Endodermal cell (in vitro differentiated cells): Measurements from ENCODE around the gene EIF2S3B. TPM values are rescaled to one million over a fixed set of nuclear protein-coding genes. Genes with fewer than 3 reads are reported as not detected.

Experiments
- DNase-seq: peaks from one replicate; pipeline ENCODE4 v3.0.0-alpha.2; 2017
- H3K27ac ChIP-seq: 2 replicates; pipeline ENCODE4 v1.5.1; 2013; ENCODE audit warnings: mild to moderate bottlenecking, low read depth, low read length, moderate library complexity
- H3K27me3 ChIP-seq: 2 replicates; pipeline ENCODE4 v1.6.1; 2013; ENCODE audit warnings: mild to moderate bottlenecking, low read length, moderate library complexity; ENCODE audit not compliant: insufficient read depth, control insufficient read depth, poor library complexity, severe bottlenecking
- H3K36me3 ChIP-seq: 2 replicates; pipeline ENCODE4 v1.7.0; 2013; ENCODE audit warnings: mild to moderate bottlenecking, low read length, moderate library complexity; ENCODE audit not compliant: control insufficient read depth, insufficient read depth
- H3K4me1 ChIP-seq: one replicate; pipeline ENCODE4 v1.7.0; 2013; ENCODE audit warnings: low read length; ENCODE audit not compliant: control insufficient read depth, insufficient read depth
- H3K4me3 ChIP-seq: 2 replicates; pipeline ENCODE4 v1.5.1; 2013; ENCODE audit warnings: mild to moderate bottlenecking, low read length, moderate library complexity
- H3K9ac ChIP-seq: 2 replicates; pipeline ENCODE4 v1.6.1; 2013; ENCODE audit warnings: mild to moderate bottlenecking, low read length, moderate library complexity; ENCODE audit not compliant: poor library complexity, severe bottlenecking; ENCODE audit errors: extremely low read depth
- H3K9me3 ChIP-seq: 2 replicates; pipeline ENCODE4 v1.6.1; 2013; ENCODE audit warnings: mild to moderate bottlenecking, low read length, moderate library complexity; ENCODE audit not compliant: control insufficient read depth
- H3K27ac Mint-ChIP-seq: 2 replicates; pipeline ENCODE4 v1.8.0; 2020; ENCODE audit warnings: mixed read lengths
- H3K27me3 Mint-ChIP-seq: 2 replicates; pipeline ENCODE4 v1.8.0; 2021; ENCODE audit warnings: mild to moderate bottlenecking, mixed read lengths; ENCODE audit not compliant: insufficient read depth
- H3K36me3 Mint-ChIP-seq: 2 replicates; pipeline ENCODE4 v1.8.0; 2020; ENCODE audit warnings: low read depth, mixed read lengths
- H3K4me1 Mint-ChIP-seq: 2 replicates; pipeline ENCODE4 v1.8.0; 2020; ENCODE audit warnings: mixed read lengths
- H3K4me3 Mint-ChIP-seq: 2 replicates; pipeline ENCODE4 v1.8.0; 2020; ENCODE audit warnings: mild to moderate bottlenecking, moderate library complexity, mixed read lengths
- H3K9me3 Mint-ChIP-seq: 2 replicates; pipeline ENCODE4 v1.8.0; 2020; ENCODE audit warnings: mild to moderate bottlenecking, mixed read lengths
- CTCF ChIP-seq: fragments of 200-600 bp; sonication (generic); conservative IDR thresholded peaks from 2 replicates; pipeline ENCODE4 v1.5.0; 2021; ENCODE audit warnings: antibody characterized with exemption, mild to moderate bottlenecking
- WGBS, 2 experiments: methylation state at CpG; one replicate each; pipeline versions ENCODE4 v1.1.5 to v1.1.7; 2013; ENCODE audit warnings: missing lambda C conversion rate in 2 of 2, mixed read lengths in 1 of 2; ENCODE audit not compliant: insufficient coverage in 1 of 2, insufficient read length in 1 of 2; 5-methylcytosine and 5-hydroxymethylcytosine counted together
- total RNA-seq, 2 donors: library from RNA; stranded (reverse); fragmentation: NEBNext Ultra II Directional in 1 of 2; extraction: Animal tissue kit (Norgen Biotek cat#: 25700) in 1 of 2; gene quantifications; 2 replicates in 1 of 2; 3 replicates in 1 of 2; pipeline ENCODE4 v1.2.1, GENCODE V29; 2021

The EIF2S3B gene
- total RNA-seq, 2 donors from 2014 or later = 2.1 to 5.9 TPM

- no peak overlapping the region for H3K27ac Mint-ChIP-seq
- H3K4me1 Mint-ChIP-seq = peaks cover 11% of the 10 kb centered on the region
- no peaks in the 10 kb centered on the region for H3K9me3 Mint-ChIP-seq
Measured at GRCh38 chr12:10543499-10543898, 37.8 kb downstream of the EIF2S3B start.

GRCh38 chr12:10551375-10551774 lies 45.7 kb downstream of the EIF2S3B start:
- no peaks in the 10 kb centered on the region for H3K27me3 Mint-ChIP-seq
- WGBS, 2 experiments = 95 to 97% methylated on average over 13 to 25 of the region's 25 CpGs
- DNase-seq = no peak
- no peak overlapping the region for H3K4me3 Mint-ChIP-seq
- Histone ChIP-seq H3K4me1 (no peaks in the 10 kb centered on the region), H3K9me3 (peaks cover 12% of the 10 kb centered on the region), H3K27me3 (no peaks in the 10 kb centered on the region), H3K9ac (no peak overlapping the region), H3K36me3 (no peaks in the 10 kb centered on the region), H3K27ac (no peak overlapping the region), H3K4me3 (no peak overlapping the region)
- H3K4me1 Mint-ChIP-seq = peaks cover 11% of the 10 kb centered on the region
- no peak overlapping the region for H3K27ac Mint-ChIP-seq
- no peak for TF ChIP-seq CTCF
- peaks cover 14% of the 10 kb centered on the region for H3K9me3 Mint-ChIP-seq
- H3K36me3 Mint-ChIP-seq = no peaks in the 10 kb centered on the region

More at GRCh38 chr12:10543499-10543898, 37.8 kb downstream of the EIF2S3B start:
- Mint-ChIP-seq H3K36me3 (no peaks in the 10 kb centered on the region), H3K27me3 (no peaks in the 10 kb centered on the region), H3K4me3 (no peak overlapping the region)
- H3K4me1 ChIP-seq = no peaks in the 10 kb centered on the region
- no peaks in the 10 kb centered on the region for H3K27me3 ChIP-seq
- no peak overlapping the region for H3K27ac ChIP-seq
- H3K4me3 ChIP-seq = no peak overlapping the region
- WGBS, 2 experiments = 77 to 80% methylated on average over 6 to 7 of the region's 7 CpGs
- no peak for DNase-seq
- no peak overlapping the region for H3K9ac ChIP-seq
- TF ChIP-seq CTCF = no peak
- H3K36me3 ChIP-seq = no peaks in the 10 kb centered on the region
- peaks cover 5% of the 10 kb centered on the region for H3K9me3 ChIP-seq

- no peak for DNase-seq
- H3K27ac Mint-ChIP-seq = no peak overlapping the region
- H3K4me1 Mint-ChIP-seq = peaks cover 12% of the 10 kb centered on the region
- no peaks in the 10 kb centered on the region for H3K27me3 Mint-ChIP-seq
- H3K4me3 Mint-ChIP-seq = no peak overlapping the region
- Histone ChIP-seq H3K27ac (no peak overlapping the region), H3K4me1 (no peaks in the 10 kb centered on the region), H3K27me3 (no peaks in the 10 kb centered on the region), H3K36me3 (no peaks in the 10 kb centered on the region), H3K9ac (no peak overlapping the region), H3K9me3 (peaks cover 12% of the 10 kb centered on the region), H3K4me3 (no peak overlapping the region)
- H3K9me3 Mint-ChIP-seq = peaks cover 14% of the 10 kb centered on the region
- WGBS, 2 experiments = 100% methylated on average over 1 of the region's 1 CpG
- TF ChIP-seq CTCF = no peak
- no peaks in the 10 kb centered on the region for H3K36me3 Mint-ChIP-seq
Measured at GRCh38 chr12:10553148-10553547, 47.5 kb downstream of the EIF2S3B start.
